DOHH2 (cell line): ENCODE measurements around the gene CERS6.

Experiments
- H3F3A ChIP-seq: fragments of 200-600 bp; sonication (generic), shearing (Covaris generic); 2 replicates; pipeline ENCODE4 v1.6.0; 2016; ENCODE audit warnings: antibody characterized with exemption, mild to moderate bottlenecking; ENCODE audit not compliant: control insufficient read depth, insufficient read depth
- H3K27ac ChIP-seq: fragments of 200-600 bp; sonication (generic); 2 replicates; pipeline ENCODE4 v1.5.1; 2014; ENCODE audit warnings: low read depth, mild to moderate bottlenecking, low read length, moderate library complexity
- H3K27me3 ChIP-seq: fragments of 200-600 bp; sonication (generic); 2 replicates; pipeline ENCODE4 v1.6.1; 2014; ENCODE audit warnings: mild to moderate bottlenecking, low read length, mixed read lengths; ENCODE audit not compliant: control insufficient read depth
- H3K36me3 ChIP-seq: fragments of 200-600 bp; sonication (generic); 2 replicates; pipeline ENCODE4 v1.6.1; 2014; ENCODE audit warnings: mild to moderate bottlenecking, low read length, moderate library complexity, mixed read lengths; ENCODE audit not compliant: control insufficient read depth
- H3K4me1 ChIP-seq: fragments of 200-600 bp; sonication (generic); 2 replicates; pipeline ENCODE4 v1.6.1; 2014; ENCODE audit warnings: mild to moderate bottlenecking, low read length, mixed read lengths; ENCODE audit not compliant: control insufficient read depth
- H3K4me2 ChIP-seq: fragments of 200-600 bp; sonication (generic); 2 replicates; pipeline ENCODE4 v1.6.0; 2014; ENCODE audit warnings: mild to moderate bottlenecking, low read length, moderate library complexity
- H3K4me3 ChIP-seq: fragments of 200-600 bp; sonication (generic); 2 replicates; pipeline ENCODE4 v1.5.1; 2014; ENCODE audit warnings: mild to moderate bottlenecking, low read length, mixed read lengths
- H3K79me2 ChIP-seq: fragments of 200-600 bp; sonication (generic); 2 replicates; pipeline ENCODE4 v1.6.1; 2014; ENCODE audit warnings: mild to moderate bottlenecking, low read length, mixed read lengths; ENCODE audit not compliant: control insufficient read depth
- H3K9me2 ChIP-seq: fragments of 200-600 bp; sonication (generic); replicated peaks from 2 replicates; pipeline ENCODE4 v1.6.1; 2014; ENCODE audit warnings: mild to moderate bottlenecking, low read length, mixed read lengths; ENCODE audit not compliant: control insufficient read depth
- H3K9me3 ChIP-seq: fragments of 200-600 bp; sonication (generic); 2 replicates; pipeline ENCODE4 v1.6.1; 2014; ENCODE audit warnings: antibody characterized with exemption, low read length, mixed read lengths; ENCODE audit not compliant: control insufficient read depth, insufficient read depth
- H4K20me1 ChIP-seq: fragments of 200-600 bp; sonication (generic); 2 replicates; pipeline ENCODE4 v1.6.0; 2014; ENCODE audit warnings: low read depth, mild to moderate bottlenecking, antibody characterized with exemption, low read length, moderate library complexity; ENCODE audit not compliant: control insufficient read depth, insufficient read depth
- CTCF ChIP-seq: fragments of 200-600 bp; sonication (generic); IDR thresholded peaks from one replicate; pipeline ENCODE4 v1.5.1; 2014; ENCODE audit warnings: antibody characterized with exemption, mild to moderate bottlenecking, low read depth, low read length; ENCODE audit not compliant: poor library complexity, severe bottlenecking
- EZH2phosphoT487 ChIP-seq: fragments of 200-600 bp; sonication (generic); IDR thresholded peaks from 2 replicates; pipeline ENCODE4 v1.6.1; 2017; ENCODE audit warnings: borderline replicate concordance, mild to moderate bottlenecking, antibody characterized with exemption, low read length, moderate library complexity, mixed read lengths

The CERS6 gene

GRCh38 chr2:168673265-168674189 is 217.5 kb downstream of the CERS6 start:
- no peaks in the 10 kb centered on the region for H3K36me3 ChIP-seq
- no peak overlapping the region for H3K4me3 ChIP-seq
- no peaks in the 10 kb centered on the region for H3K4me1 ChIP-seq
- H3K9me2 ChIP-seq, result no peaks in the 10 kb centered on the region
- H3F3A ChIP-seq, result no peaks in the 10 kb centered on the region
- no peaks in the 10 kb centered on the region for H3K79me2 ChIP-seq
- H3K4me2 ChIP-seq, result no peak overlapping the region
- no peaks in the 10 kb centered on the region for H3K9me3 ChIP-seq
- no peak overlapping the region for H3K27ac ChIP-seq
- no peaks in the 10 kb centered on the region for H4K20me1 ChIP-seq
- TF ChIP-seq CTCF, result no peak
- TF ChIP-seq EZH2phosphoT487, result no peak
- H3K27me3 ChIP-seq, result no peaks in the 10 kb centered on the region

DNA sequence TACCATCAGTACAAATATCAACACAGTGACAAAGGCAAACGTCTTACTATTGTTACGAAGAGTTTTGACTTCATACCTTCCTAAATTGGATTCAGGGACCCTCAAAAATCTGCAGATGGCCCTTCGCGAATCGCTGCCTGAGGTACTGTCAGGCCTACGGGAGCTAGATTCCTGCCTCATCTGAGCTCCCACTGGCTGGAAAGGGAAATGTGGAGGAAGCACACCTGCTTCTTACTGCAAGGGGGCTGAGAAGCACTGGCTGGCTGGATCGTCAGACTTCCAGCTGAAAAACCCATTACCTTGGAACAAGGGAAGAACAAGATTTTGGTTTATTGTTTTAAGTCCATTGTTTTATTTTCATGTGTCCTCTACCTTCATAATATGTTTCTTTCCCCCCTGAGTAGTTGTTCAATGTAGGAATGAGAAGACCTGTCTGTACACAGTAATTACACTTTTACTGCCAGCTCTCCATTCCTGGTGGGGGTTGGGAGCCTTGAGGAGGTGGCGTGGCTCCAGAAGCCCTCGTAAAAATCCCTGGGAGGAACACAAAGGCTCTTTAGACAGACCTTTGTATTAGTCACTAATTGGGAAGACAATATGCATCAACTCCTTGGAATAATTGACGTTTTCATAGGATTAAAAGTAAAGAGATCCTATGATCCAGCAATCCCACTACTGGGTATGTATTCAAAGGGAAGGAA is 222.2 kb downstream of the CERS6 start:
- TF ChIP-seq EZH2phosphoT487 (no peak), CTCF (no peak)
- H3K9me2 ChIP-seq, result no peaks in the 10 kb centered on the region
- H3K79me2 ChIP-seq, result no peaks in the 10 kb centered on the region
- no peak overlapping the region for H3K27ac ChIP-seq
- H3K36me3 ChIP-seq, result no peaks in the 10 kb centered on the region
- no peak overlapping the region for H3K4me2 ChIP-seq
- H3K9me3 ChIP-seq, result no peaks in the 10 kb centered on the region
- H3K4me3 ChIP-seq, result no peak overlapping the region
- H3K4me1 ChIP-seq, result no peaks in the 10 kb centered on the region
- no peaks in the 10 kb centered on the region for H3F3A ChIP-seq
- H4K20me1 ChIP-seq, result no peaks in the 10 kb centered on the region
- H3K27me3 ChIP-seq, result no peaks in the 10 kb centered on the region

DNA sequence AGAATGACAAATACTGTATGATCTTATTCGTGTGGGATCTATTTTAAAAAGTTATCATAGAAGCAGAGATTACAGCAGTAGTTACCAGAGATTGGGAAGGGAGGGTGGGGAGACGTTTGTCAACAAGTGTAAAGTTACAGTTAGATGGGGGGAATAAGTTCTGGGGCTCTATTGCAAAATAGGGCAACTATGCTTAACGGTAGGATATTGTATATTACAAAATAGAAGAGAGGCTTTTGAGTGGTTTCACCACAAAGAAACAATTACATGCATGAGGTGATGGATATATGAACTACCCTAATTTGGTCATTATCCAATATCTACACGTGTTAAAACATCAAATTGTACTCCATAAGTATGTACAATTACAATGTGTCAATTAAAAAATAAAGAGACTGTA is 223.0 kb downstream of the CERS6 start:
- H3K9me2 ChIP-seq, result no peaks in the 10 kb centered on the region
- H3K36me3 ChIP-seq, result no peaks in the 10 kb centered on the region
- H3K9me3 ChIP-seq, result no peaks in the 10 kb centered on the region
- H3K79me2 ChIP-seq, result no peaks in the 10 kb centered on the region
- H3K4me1 ChIP-seq, result no peaks in the 10 kb centered on the region
- H3K4me3 ChIP-seq, result no peak overlapping the region
- no peaks in the 10 kb centered on the region for H3F3A ChIP-seq
- no peak overlapping the region for H3K27ac ChIP-seq
- TF ChIP-seq EZH2phosphoT487, result no peak
- TF ChIP-seq CTCF, result no peak
- H4K20me1 ChIP-seq, result no peaks in the 10 kb centered on the region
- no peaks in the 10 kb centered on the region for H3K27me3 ChIP-seq
- no peak overlapping the region for H3K4me2 ChIP-seq
